GM12865 (cell line): ENCODE measurements around the gene DSTYK.
"Not testable (repeated sequence)": the region's sequence is repeated elsewhere in the genome, so short reads cannot be mapped to it uniquely, and the experiment has no call there.

ENCODE experiments used
- DNase-seq: peaks from one replicate; pipeline ENCODE4 v3.0.0; 2010; ENCODE audit warnings: low read depth
- H3K4me3 ChIP-seq: 2 replicates; pipeline ENCODE4 v1.5.1; 2011; ENCODE audit warnings: mild to moderate bottlenecking, low read depth, low read length, control low read depth
- CTCF ChIP-seq: IDR thresholded peaks from 2 replicates; pipeline ENCODE4 v1.5.1; 2011; ENCODE audit warnings: low read length, control low read depth, low read depth, inconsistent platforms; ENCODE audit not compliant: insufficient read depth; ENCODE audit errors: missing control alignments

DSTYK gene

DNA sequence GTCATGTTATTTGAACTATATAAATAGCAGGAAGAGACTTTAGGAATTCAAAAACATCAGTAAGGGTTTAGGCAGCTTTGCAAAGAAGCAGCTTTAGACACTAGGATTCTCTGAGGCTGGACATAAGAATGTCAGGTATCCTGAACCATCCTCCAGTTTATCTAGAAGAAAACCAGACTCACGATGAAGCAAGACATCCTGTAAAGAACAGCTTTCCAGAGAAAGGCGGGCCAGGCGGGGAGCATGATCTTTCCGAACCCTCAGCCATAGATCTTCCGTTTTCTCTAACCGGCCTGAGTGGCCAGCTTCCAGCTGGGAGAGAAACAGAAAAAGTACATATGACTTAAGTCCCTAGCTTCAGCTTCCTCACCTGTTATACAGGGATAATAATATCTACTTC lies 50.4 kb downstream of the DSTYK start:
- DNase-seq: no peak
- TF ChIP-seq CTCF: no peak
- no peak overlapping the region for H3K4me3 ChIP-seq

- no peak for DNase-seq
- no peak for TF ChIP-seq CTCF
- H3K4me3 ChIP-seq: no peak overlapping the region
These were observed 53.4 kb downstream of the DSTYK start for GRCh38 chr1:205158048-205158616.

GRCh38 chr1:205155665-205156377 lies 55.7 kb downstream of the DSTYK start:
- not testable (repeated sequence) for H3K4me3 ChIP-seq

GRCh38 chr1:205152505-205152904 lies 59.0 kb downstream of the DSTYK start:
- DNase-seq: no peak

More at GRCh38 chr1:205155665-205156377, 55.7 kb downstream of the DSTYK start:
- not testable (repeated sequence) for DNase-seq

GRCh38 chr1:205150651-205151428 lies 60.7 kb downstream of the DSTYK start:
- DNase-seq: no peak
- no peak overlapping the region for H3K4me3 ChIP-seq
- no peak for TF ChIP-seq CTCF

More at GRCh38 chr1:205152505-205152904, 59.0 kb downstream of the DSTYK start:
- H3K4me3 ChIP-seq: no peak overlapping the region
- no peak for TF ChIP-seq CTCF

GRCh38 chr1:205147191-205147835 lies 64.2 kb downstream of the DSTYK start:
- DNase-seq: no peak
- H3K4me3 ChIP-seq: no peak overlapping the region
- TF ChIP-seq CTCF: no peak

- TF ChIP-seq CTCF: no peak
- H3K4me3 ChIP-seq: no peak overlapping the region
- DNase-seq: no peak
These were observed 66.8 kb downstream of the DSTYK start for GRCh38 chr1:205144751-205145150.
